SU-DHL-6 (cell line): ENCODE results near the gene ZNF438.

ENCODE experiments used
- H2AFZ ChIP-seq: fragments of 200-600 bp; sonication (generic); 2 replicates; pipeline ENCODE4 v1.6.1; 2014; ENCODE audit warnings: low read depth, mild to moderate bottlenecking, moderate library complexity, mixed read lengths, antibody characterized with exemption, low read length; ENCODE audit not compliant: severe bottlenecking
- H3F3A ChIP-seq: fragments of 200-600 bp; shearing (Covaris generic); 2 replicates; pipeline ENCODE4 v1.6.0; 2016; ENCODE audit warnings: antibody characterized with exemption, mild to moderate bottlenecking; ENCODE audit not compliant: insufficient read depth
- H3K27ac ChIP-seq: fragments of 200-600 bp; sonication (generic); 2 replicates; pipeline ENCODE4 v1.5.1; 2016; ENCODE audit warnings: low read depth, mild to moderate bottlenecking, low read length, moderate library complexity, mixed read lengths
- H3K27me3 ChIP-seq: fragments of 200-600 bp; sonication (generic), shearing (Covaris generic); 2 replicates; pipeline ENCODE4 v1.6.0; 2014; ENCODE audit warnings: mild to moderate bottlenecking, low read length
- H3K36me3 ChIP-seq: fragments of 200-600 bp; sonication (generic); 2 replicates; pipeline ENCODE4 v1.6.1; 2014; ENCODE audit warnings: mild to moderate bottlenecking, low read length, mixed read lengths
- H3K4me2 ChIP-seq: fragments of 300-600, 200-600 bp; shearing (Covaris generic), sonication (generic); 2 replicates; pipeline ENCODE4 v1.6.0; 2014; ENCODE audit warnings: low read length, low read depth, mild to moderate bottlenecking; ENCODE audit not compliant: poor library complexity, severe bottlenecking
- H3K4me3 ChIP-seq: fragments of 200-600 bp; sonication (generic); 2 replicates; pipeline ENCODE4 v1.5.1; 2014; ENCODE audit warnings: antibody characterized with exemption, low read length, mild to moderate bottlenecking, mixed read lengths; ENCODE audit not compliant: insufficient read depth, poor library complexity, severe bottlenecking
- H3K79me2 ChIP-seq: fragments of 200-600 bp; sonication (generic); 2 replicates; pipeline ENCODE4 v1.6.1; 2014; ENCODE audit warnings: mild to moderate bottlenecking, low read length, moderate library complexity; ENCODE audit not compliant: insufficient read depth
- H3K9ac ChIP-seq: fragments of 200-600 bp; sonication (generic); 2 replicates; pipeline ENCODE4 v1.7.0; 2014; ENCODE audit warnings: mild to moderate bottlenecking, low read length
- H3K9me2 ChIP-seq: fragments of 200-600 bp; sonication (generic); replicated peaks from 2 replicates; pipeline ENCODE4 v1.6.1; 2014; ENCODE audit warnings: low read length; ENCODE audit not compliant: insufficient read depth
- H3K9me3 ChIP-seq: fragments of 200-600 bp; sonication (generic); 2 replicates; pipeline ENCODE4 v1.6.1; 2014; ENCODE audit warnings: low read length, mixed read lengths; ENCODE audit not compliant: insufficient read depth
- H4K20me1 ChIP-seq: fragments of 200-600 bp; sonication (generic); 2 replicates; pipeline ENCODE4 v1.6.1; 2014; ENCODE audit warnings: low read depth, mild to moderate bottlenecking, antibody characterized with exemption, low read length, moderate library complexity, mixed read lengths
- EZH2phosphoT487 ChIP-seq: fragments of 200-600 bp; sonication (generic), shearing (Covaris generic); conservative IDR thresholded peaks from 2 replicates; pipeline ENCODE4 v1.6.1; 2018; ENCODE audit warnings: mild to moderate bottlenecking, antibody characterized with exemption, low read length, moderate library complexity, mixed read lengths
- TF ChIP-seq, protein P1 (sequence below): fragments of 200-600 bp; sonication (generic); IDR thresholded peaks from one replicate; pipeline ENCODE4 v1.5.1; 2017; ENCODE audit warnings: antibody characterized with exemption, mild to moderate bottlenecking, low read length, moderate library complexity; ENCODE audit not compliant: insufficient read depth, poor library complexity, severe bottlenecking

Gene ZNF438

DNA sequence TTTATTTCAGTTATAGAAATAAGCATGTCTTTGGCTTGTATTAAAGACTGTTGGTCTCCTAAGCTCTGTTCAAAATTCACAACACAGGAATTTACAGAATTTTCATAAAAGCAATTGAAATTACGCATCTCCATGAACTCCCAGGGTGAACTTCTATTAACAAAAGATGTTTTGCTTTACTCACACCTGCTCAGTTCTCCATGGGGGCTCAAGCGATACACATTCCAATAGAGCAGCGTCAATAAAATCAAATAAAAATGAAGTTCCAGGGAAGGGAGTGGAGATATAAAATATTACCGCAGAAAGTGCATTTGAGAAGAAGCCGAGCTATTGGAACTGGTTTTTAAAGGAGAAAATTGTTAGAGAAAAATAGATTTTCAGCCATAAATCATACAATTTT, 41.5 kb upstream of the ZNF438 start:
- H3K4me2 ChIP-seq, result no peak overlapping the region
- no peak overlapping the region for H3K4me3 ChIP-seq
- H4K20me1 ChIP-seq, result no peaks in the 10 kb centered on the region
- no peak overlapping the region for H3K9ac ChIP-seq
- no peaks in the 10 kb centered on the region for H3K36me3 ChIP-seq
- H3F3A ChIP-seq, result no peaks in the 10 kb centered on the region
- H2AFZ ChIP-seq, result no peak overlapping the region
- no peak for TF ChIP-seq EZH2phosphoT487
- TF ChIP-seq, protein P1, sequence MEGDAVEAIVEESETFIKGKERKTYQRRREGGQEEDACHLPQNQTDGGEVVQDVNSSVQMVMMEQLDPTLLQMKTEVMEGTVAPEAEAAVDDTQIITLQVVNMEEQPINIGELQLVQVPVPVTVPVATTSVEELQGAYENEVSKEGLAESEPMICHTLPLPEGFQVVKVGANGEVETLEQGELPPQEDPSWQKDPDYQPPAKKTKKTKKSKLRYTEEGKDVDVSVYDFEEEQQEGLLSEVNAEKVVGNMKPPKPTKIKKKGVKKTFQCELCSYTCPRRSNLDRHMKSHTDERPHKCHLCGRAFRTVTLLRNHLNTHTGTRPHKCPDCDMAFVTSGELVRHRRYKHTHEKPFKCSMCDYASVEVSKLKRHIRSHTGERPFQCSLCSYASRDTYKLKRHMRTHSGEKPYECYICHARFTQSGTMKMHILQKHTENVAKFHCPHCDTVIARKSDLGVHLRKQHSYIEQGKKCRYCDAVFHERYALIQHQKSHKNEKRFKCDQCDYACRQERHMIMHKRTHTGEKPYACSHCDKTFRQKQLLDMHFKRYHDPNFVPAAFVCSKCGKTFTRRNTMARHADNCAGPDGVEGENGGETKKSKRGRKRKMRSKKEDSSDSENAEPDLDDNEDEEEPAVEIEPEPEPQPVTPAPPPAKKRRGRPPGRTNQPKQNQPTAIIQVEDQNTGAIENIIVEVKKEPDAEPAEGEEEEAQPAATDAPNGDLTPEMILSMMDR, result no peak
- no peaks in the 10 kb centered on the region; the same call in 1 of the 2 replicates for H3K27me3 ChIP-seq
- no peaks in the 10 kb centered on the region for H3K9me3 ChIP-seq
- no peaks in the 10 kb centered on the region for H3K79me2 ChIP-seq
- no peak overlapping the region for H3K27ac ChIP-seq
- no peaks in the 10 kb centered on the region for H3K9me2 ChIP-seq

DNA sequence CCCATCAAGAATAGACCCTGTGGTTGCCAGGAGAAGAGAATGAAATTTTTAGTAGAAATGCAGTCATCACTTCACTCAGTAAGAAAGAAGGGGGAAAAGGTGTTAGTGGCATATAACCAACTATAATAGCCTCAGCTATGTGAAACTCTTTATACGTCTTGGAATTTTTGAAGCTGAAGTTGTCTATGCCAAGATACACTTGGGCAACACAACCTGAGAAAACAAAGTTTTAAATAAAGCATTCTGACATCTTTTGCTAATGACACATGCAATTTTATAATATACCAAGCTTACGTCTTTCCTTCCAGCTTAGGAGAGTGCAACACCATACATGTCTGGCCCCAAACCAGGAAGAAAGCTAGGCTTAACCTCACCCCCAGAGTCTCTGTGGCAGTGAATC, 40.8 kb upstream of the ZNF438 start:
- H3K27ac ChIP-seq, result no peak overlapping the region
- TF ChIP-seq, protein P1, result no peak
- no peak for TF ChIP-seq EZH2phosphoT487
- no peak overlapping the region for H3K4me3 ChIP-seq
- no peaks in the 10 kb centered on the region for H3K9me2 ChIP-seq
- H2AFZ ChIP-seq, result no peak overlapping the region
- H3K79me2 ChIP-seq, result no peaks in the 10 kb centered on the region
- no peaks in the 10 kb centered on the region for H3K9me3 ChIP-seq
- no peaks in the 10 kb centered on the region for H4K20me1 ChIP-seq
- no peak overlapping the region for H3K4me2 ChIP-seq
- H3K9ac ChIP-seq, result no peak overlapping the region
- H3K27me3 ChIP-seq, result no peaks in the 10 kb centered on the region; the same call in 1 of the 2 replicates
- H3K36me3 ChIP-seq, result no peaks in the 10 kb centered on the region
- no peaks in the 10 kb centered on the region for H3F3A ChIP-seq

DNA sequence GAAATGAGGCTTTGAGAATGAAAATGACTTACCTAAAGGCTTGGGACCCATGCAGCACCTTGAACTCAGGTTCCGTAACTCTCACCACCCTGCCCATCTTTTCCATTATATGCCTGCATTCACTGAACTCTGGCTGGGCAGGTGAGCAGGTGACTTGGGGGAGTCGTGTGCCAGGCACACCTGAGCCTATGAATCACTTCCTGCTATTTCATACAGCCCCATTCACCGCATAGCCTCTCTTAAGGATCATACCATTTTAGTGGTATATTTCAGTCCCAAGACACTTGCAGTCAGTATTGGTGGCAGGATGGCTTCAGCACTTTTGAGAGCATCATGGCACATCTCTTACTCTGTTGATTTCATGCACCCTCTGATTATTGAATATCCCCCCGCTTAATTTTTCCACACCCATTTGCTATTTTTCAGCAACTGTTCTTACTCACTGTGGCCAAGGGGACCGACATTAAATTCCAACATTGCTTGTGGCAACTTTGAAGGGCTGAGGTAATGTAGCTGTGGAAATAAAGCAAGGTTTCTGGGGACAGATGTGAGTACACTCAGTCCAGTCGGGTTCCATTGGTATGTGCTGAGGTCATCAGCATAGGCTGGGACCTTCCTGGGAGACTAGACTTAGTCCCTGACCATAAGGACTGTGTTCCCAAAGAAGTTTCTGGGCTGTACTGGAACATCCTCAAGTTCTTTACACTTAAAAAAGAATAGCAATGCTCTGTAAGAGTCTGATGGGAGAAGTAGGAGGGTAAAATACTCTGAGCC, 39.8 kb upstream of the ZNF438 start:
- H3K9me3 ChIP-seq, result no peaks in the 10 kb centered on the region
- no peak for TF ChIP-seq EZH2phosphoT487
- TF ChIP-seq, protein P1, result no peak
- no peaks in the 10 kb centered on the region for H4K20me1 ChIP-seq
- no peaks in the 10 kb centered on the region for H3K9me2 ChIP-seq
- H3K27ac ChIP-seq, result no peak overlapping the region
- no peak overlapping the region for H2AFZ ChIP-seq
- H3K27me3 ChIP-seq, result no peaks in the 10 kb centered on the region; the same call in 1 of the 2 replicates
- no peaks in the 10 kb centered on the region for H3K36me3 ChIP-seq
- no peaks in the 10 kb centered on the region for H3K79me2 ChIP-seq
- H3K4me3 ChIP-seq, result no peak overlapping the region
- H3K4me2 ChIP-seq, result no peak overlapping the region
- no peak overlapping the region for H3K9ac ChIP-seq
- no peaks in the 10 kb centered on the region for H3F3A ChIP-seq
